HG02763 (cell line): ENCODE measurements around the gene MCAT.
"Not testable (repeated sequence)": the region's sequence is repeated elsewhere in the genome, so short reads cannot be mapped to it uniquely, and the experiment has no call there.

Source experiments
- ATAC-seq: cut with Tn5 transposase; IDR thresholded peaks from one replicate; pipeline ENCODE4 v1.9.1; 2021; ENCODE audit warnings: mild to moderate bottlenecking, moderate library complexity; ENCODE audit not compliant: unreplicated experiment

Gene MCAT

DNA sequence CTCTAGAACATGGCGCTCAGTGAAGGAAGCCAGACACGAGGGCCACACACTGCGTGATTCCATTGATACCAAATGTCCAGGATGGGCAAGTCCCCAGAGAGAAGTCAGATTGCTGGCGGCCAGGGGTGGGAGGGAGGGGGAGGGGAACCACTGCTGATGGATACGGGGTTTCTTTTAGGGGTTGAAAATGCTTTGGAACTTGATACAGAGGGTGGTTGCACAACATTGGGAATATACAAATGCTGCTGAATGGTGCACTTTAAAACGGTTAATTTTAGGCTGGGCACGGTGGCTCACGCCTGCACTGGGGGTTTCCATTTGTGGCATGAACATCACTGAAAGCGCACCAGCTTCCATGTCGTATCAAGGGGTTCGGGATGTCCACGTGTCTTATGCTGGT is 13.2 kb upstream of the MCAT start:
- no peak for ATAC-seq

DNA sequence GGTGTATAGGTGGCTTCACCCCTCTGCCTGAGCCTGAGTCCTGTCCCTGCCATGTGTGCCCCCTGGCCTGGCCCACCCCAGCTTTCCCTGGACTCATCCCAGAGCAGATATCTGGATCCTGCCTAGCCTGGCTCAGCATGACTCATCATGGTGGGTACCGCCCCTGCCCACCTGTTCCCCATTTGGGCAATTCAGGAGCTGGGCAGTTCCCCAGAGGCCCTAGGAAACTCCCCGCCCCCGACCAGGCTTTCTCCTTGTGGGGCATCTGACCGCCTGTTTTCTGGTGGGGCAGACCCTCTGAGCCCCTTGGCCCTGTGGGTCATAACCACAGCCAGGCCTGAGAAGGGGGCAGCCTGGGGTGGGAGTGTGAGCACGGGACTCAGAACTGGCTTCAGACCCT is 12.6 kb upstream of the MCAT start:
- ATAC-seq = no peak

DNA sequence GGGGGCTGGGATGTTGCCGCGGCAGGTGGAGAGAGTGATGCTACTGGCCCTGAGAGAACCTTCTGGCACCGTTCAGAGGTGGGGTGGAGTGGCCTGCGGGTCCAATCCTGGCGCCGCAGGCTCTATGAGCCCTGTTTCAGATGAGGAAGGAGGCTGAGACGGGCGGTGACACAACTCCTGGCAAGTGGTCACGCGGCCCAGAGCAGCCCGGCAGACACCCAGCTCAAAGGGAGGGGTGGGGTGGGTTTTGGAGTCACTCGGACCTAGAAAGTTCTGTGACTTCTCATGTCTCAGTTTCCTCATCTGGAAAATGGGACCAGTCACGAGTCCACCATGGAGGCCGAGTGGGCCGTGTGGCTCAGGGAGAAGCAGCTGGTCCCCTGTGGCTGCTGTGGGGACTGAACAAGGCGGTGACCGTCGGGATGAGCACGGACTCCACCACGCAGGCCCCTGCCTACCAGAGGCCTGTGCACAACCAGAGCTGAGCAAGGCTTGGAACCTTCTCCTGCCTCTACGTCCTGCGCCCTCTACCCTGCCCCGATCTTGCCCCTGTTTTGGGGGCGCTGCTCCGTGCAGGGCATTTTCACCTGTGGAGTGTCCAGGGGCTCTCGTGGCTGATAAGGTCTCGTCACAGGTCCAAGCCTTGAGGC is 11.8 kb upstream of the MCAT start:
- no peak for ATAC-seq

DNA sequence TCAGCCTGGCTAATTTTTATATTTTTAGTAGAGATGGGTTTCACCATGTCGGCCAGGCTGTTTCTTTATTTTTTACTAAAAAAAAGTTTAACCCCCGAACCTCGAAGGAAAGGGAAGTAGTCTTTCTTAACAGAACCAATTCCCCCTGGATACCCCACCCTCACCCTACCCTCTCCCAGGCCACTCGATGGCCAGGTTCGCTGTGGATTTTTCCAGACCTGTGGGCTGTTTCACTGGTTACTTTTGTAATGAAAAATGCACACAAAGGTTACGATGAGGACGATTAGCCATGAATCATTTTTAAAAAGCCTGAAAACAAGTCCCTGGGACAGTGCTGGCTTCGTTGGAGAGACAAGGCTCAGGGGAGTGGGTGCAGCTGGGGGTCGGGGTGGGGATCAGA is 10.7 kb upstream of the MCAT start:
- ATAC-seq = no peak

DNA sequence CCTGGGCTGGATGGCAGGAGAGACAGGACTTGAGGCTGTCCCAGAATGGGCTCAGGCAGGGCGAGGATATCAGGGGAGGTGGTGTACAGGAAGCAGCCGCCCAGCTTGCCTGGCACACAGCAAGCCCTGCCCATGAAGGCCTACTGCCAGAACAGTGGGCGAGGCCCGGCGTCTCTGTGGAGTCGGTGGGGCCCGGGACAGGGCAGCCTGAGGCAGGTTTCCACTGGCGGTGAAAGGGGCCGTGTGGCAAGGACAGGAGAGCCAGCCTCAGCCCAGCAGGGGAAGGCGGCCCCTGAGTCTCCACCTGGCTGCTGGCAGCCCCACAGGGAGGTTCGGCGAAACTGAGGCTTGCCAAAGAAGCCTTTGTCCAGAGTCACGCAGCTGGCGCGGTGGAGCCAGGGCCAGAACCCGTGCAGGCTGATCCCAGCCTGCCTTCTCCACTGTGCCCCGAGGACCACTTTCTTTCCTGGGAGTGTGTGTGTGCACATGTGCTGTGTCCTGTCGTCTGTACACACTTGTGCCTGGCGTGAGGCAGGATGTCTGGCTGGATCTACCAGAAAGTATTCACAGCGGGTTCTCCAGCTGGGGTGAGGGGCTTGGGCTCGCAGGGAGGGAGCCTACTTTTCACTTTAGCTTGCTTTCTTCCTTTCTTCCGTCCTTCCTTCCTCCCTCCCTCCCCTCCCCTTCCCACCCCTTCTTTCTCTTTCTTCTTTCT is 9.3 kb upstream of the MCAT start:
- ATAC-seq = no peak

DNA sequence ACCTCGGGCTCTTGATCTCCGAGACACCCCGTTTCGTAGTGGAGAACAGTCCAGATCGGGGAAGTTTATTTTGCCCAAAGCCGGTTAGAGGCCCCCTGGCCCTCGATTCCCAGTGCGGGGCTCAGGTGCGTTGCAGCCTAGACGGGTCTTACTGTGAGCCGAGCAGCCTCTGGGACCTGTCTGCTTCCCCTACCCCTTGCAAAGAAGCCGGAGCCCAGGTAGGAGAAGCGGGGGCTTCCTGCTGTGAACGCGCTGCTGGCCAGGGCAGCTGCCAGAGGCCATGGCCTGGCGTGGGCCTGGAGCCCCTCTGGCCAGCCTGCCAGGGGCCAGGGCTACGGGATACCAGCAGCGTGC is 8.8 kb upstream of the MCAT start:
- ATAC-seq = no peak

DNA sequence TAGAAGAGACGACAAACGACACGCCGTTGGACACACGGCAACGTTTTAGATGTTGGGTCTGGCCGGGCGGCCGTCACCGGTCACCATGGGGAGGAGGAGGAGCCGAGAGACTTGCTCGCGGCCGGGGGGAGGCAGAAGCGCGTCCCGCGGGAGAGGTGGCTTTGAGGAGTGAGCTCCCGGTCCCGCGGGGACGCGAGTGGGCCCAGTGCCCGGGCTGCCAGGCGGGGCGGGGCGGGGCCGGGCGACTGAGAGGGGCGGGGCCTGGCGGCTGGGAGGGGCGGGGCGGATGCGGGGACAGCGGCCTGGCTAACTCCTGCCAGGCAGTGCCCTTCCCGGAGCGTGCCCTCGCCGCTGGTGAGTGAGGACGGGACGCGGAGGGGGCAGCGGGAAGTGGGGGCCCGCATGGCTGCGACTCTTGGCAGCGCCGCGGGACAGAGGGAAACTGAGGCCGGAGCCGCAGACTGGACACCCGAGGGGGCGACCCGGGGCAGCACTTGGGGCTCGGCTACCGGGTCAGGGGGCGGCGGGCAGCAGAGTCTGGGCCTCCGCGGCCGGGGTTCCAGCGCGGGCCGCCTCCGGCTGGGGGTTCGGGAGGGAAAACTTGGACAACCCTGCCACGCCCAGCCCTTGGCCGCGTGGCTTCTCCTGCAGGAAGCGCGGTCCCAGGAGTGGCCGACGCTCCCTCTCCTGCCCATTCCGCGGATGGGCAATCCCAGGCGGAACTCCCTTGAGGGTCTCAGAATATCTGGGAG is 8.2 kb upstream of the MCAT start, which contains the start of gene TSPO:
TSPO (plus strand) TSS at position 309 of the 752 bp plus-strand sequence. CDS start 7,680 bp downstream, outside the sequence.
- no peak for ATAC-seq

DNA sequence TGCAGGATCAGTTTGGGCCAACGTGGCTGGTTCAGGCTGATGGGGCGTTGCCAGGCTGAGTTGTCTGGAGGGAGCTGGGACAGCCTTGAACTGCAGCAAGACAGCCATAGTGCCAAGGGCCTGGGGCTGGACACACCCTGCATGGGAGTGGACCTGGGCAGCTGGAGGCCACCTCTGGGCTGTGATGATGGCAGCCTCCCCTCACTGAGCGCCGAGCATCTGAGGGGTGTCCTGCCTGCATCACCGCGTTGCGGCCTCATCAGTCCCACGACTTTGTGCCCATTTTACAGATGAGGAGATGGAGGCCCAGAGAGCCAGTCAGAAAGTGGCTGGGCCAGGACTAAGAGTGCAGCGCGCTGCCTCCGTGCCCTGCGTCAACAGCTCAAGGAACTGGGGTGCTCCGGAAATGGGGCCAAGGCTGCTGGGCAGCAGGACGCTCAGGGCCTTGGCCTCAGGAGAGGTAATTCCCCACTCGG is 7.6 kb upstream of the MCAT start:
- ATAC-seq = no peak

DNA sequence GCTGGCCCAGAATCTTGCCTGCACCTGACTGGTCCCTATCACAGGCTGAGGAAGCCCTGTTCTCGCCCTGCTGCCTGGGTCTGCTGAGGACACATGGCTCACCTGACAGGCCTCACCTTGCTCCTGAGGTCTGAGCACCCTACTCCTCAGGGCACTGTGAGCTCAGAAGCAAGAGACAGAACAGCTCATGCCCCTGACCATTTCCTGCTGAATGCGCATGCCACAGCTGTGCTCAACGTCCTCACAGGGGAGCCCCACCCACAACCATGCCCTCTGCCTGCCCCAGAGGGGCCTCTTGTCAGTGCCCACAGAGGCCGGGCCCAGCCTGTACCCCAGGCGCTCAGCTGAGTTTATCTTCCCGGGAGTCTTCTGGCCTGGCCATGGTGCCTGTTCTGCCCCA is 5.4 kb upstream of the MCAT start:
- ATAC-seq = no peak

DNA sequence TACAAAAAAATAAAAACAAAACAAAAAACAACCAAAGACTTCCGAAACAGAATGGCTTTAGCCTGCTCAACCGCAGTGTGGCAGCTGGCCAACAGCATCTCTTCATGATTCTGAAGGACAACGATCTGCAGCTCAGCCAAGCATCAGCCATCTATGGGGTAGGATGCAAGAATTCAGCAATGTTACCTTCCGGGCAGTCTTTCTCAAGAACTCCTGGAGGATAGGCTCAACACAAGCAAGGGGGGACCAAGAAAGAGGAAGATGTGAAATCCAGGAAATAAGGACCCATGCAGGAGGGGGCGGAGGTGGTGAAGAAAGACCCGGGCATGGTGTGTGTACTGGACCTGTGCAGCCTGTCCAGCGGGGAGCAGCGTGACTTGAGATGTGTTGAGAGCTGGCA is 4.6 kb upstream of the MCAT start:
- no peak for ATAC-seq

DNA sequence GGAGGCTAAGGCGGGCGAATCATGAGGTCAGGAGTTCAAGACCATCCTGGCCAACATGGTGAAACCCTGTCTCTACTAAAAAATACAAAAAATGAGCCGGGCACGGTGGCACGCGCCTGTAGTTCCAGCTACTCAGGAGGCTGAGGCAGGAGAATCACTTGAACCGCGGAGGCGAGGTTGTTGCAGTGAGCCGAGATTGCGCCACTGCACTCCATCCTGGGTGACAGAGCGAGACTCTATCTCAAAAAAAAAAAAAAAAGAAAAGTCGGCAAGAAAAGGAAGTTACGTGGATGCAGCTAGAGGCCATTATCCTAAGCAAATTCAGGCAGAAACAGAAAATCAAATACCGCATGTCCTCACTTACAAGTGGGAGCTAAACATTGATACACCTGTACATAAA is 3.1 kb upstream of the MCAT start:
- not testable (repeated sequence) for ATAC-seq

DNA sequence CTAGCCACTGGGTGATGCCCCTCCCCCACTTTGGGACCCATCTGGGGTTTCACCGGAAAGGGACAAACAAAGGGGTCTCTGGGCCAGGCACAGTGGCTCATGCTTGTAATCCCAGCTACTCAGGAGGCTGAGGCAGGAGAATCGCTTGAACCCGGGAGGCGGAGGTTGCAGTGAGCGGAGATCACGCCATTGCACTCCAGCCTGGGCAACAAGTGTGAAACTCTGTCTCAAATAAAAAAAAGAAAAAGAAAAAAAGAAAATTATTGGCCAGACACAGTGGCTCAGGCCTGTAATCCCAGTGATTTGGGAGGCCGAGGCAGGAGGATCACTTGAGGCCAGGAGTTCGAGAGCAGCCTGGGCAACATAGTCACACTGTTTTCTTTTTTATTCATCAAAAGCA is 2.2 kb upstream of the MCAT start:
- not testable (repeated sequence) for ATAC-seq

DNA sequence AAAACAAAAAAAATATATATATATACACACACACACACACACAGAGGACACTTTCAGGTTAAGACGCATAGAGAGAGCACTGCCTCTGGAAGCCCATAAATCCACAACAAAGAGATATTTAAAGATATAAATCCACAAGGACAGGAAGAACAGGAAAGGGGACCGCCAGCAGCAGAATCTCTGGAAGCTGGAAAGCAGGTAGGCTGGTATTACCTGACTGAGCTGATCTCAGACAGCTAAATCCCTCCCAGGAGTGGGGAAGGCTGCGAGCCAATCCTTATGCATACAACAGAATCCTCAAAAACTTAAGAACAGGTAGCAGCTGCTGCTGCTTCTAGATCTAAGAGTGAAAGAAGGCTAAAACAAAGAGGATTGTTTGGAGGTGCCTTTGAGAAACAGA is 1.8 kb upstream of the MCAT start:
- no peak for ATAC-seq

DNA sequence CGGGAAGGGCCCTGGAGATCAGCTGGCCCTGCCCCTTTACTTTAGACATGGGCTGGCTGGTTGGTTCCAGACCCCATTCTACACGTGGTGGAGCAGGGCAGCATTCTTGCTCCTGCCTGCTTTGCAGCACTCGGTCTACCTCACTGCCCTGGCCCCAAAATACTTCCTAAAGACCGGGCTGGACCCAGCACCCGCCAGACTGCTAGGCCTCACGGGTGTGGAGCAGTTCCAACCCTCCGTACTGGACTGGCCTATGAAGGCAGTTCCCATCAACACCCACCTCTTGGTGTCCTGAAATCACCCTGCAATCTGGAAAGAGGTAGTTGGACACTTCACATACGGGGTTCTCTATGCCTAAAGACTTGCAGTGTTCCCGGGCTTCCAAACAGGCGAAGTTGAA is 6.4 kb downstream of the MCAT start:
- ATAC-seq = no peak

DNA sequence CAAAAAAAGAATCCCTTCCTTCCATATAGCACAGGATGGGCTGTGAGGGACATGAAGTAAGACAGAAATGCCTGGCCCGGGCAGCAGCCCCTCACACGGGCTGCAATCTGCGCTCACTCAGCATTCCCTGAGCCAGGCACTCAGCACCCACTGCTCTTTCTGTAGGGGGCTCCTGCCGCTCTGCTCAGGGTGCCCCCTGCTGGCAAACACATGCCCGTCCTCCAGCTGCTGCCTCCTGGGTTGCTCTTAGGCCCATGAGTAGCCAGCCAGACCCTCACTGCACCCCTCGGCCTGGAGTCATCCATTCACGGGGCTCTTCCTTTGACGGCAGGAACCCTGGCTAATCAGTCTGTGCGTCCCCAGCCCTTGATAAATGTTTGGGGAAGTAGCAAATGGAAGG is 6.9 kb downstream of the MCAT start:
- no peak for ATAC-seq

DNA sequence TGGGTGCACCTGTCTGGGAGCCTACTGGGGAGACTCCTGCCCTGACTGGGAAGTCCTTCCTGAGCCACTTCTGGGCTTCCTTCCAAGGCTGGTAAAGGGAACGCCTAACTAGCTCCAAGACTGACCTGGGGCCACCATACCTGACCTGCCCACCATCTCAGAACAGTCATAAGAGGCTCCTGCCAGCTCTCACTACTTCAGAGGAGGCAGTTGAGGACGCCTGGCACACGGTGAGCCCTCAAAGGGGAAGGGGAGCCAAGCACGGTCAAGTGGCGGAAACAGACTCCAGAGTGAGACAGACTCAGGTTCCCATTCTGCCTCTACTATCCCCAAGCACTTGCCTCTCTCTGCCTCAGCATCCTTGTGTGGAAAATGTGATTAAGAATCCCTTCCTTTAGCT is 7.6 kb downstream of the MCAT start:
- no peak for ATAC-seq

DNA sequence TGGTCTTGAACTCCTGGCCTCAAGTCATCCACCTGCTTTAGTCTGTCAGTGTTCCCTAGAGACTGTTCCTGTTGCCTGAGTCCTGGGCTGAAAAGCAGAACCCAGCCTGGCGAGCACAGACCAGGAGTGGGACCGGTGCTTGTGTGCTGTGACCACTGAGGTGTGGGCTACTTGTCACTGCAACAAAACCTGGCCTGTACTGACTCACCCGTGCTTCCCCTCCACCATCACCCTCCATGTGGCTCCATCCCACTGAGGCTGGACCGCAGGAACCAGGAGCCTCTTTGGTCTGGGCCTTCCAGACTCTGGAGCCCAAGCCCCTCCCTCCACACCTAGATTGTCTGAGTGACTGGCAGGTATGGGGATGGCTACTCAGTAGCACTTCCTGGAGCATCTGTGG is 8.6 kb downstream of the MCAT start:
- no peak for ATAC-seq

DNA sequence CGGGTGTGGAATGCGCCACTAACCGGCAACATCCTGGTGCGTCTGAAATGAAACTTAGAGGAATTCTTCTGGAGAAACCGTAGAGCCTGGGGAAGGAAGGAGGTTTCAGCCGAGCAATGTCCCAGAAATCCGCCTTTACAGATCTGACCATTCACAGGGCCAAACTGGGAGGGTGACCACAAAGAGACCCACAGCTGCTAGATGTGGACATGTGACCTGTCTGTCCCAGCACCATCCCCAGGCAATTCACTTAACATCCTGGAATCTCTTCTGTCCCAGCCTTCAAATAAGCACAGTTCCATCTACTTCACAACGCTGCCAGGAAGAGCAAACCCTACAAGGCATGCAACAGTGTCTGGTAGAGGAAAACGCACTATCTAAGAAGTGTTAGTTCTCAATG is 9.8 kb downstream of the MCAT start:
- no peak for ATAC-seq

DNA sequence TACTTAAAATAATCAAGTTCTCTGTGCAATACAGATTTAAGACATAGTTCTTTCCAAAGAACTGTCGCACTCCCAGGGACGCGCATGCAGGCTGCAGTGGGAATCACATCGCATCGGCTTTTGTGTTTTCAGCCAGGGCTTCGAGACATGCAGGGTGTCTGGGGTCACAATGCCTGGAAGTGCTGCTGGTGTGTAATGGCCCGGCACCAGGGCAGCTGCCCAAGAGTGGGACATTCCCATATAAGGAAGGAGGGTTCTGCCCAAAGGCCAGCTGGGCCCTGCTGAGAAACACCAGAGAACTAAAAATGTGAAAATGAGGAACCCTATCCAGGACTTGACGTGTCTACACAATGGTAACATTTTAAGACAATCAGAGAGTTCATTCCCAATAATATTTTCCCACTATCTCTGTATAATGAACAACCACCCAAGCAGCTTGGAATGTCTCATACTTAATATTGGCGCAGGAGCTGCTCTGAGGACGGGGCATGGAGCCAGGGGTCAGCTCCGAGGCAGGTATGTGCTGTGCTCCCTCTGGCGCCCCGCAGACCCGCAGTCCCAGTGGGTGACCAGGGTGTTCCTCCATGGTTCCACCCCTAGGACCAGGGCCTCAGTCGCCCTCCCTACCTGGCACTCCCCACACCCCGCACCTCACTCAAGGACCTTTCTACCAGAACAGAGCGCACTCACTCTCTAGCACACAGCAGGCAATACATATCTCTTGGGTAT is 11.3 kb downstream of the MCAT start:
- ATAC-seq = no peak

DNA sequence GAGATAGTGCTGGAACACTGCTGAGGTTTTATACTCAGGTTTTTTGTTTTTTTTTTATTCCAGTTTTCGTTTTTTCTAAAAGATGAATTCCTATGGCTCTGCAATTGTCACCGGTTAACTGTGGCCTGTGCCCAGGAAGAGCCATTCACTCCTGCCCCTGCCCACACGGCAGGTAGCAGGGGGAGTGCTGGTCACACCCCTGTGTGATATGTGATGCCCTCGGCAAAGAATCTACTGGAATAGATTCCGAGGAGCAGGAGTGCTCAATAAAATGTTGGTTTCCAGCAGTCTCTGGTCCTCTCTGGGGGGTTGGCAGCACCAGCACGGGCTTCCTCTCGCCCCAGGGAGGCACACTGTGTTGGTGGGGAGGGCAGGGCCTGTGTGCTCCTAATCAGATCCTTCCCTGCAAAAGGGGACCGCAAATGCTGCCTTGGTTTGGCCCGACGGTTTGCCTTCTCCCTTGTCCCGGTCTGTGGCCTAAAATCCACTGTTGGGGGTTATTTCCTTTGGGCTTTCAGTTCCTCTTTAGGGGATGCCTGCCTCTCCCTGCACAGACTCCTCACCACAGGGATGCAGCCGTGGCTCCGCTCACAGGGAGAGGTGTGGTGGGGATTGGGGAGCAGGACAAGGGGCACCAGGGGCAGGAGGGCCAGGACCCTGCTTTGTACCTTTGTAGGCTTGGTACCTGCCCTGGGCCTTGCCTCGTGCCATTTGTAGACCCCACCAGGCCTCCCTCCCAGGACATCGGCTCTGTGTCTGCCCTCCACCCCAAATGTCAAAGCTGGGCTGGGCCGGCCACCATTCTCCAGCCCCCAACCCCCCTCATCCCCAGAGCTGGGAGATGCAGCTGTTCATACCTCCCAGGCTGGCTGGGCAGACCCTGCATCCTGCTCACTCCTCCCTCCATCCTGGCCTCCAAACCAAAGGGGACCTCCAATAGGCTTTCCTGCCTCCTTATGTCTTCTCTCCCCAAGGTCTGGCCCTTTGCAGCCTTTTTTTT is 13.5 kb downstream of the MCAT start:
- no peak for ATAC-seq
